GM19238 (cell line): ENCODE data around the gene CARM1.
"Not testable (repeated sequence)": the region's sequence is repeated elsewhere in the genome, so short reads cannot be mapped to it uniquely, and the experiment has no call there.

Source experiments
- DNase-seq: peaks from one replicate; pipeline ENCODE4 v3.0.0; 2011; ENCODE audit warnings: low spot score; ENCODE audit not compliant: insufficient read length

CARM1 gene

DNA sequence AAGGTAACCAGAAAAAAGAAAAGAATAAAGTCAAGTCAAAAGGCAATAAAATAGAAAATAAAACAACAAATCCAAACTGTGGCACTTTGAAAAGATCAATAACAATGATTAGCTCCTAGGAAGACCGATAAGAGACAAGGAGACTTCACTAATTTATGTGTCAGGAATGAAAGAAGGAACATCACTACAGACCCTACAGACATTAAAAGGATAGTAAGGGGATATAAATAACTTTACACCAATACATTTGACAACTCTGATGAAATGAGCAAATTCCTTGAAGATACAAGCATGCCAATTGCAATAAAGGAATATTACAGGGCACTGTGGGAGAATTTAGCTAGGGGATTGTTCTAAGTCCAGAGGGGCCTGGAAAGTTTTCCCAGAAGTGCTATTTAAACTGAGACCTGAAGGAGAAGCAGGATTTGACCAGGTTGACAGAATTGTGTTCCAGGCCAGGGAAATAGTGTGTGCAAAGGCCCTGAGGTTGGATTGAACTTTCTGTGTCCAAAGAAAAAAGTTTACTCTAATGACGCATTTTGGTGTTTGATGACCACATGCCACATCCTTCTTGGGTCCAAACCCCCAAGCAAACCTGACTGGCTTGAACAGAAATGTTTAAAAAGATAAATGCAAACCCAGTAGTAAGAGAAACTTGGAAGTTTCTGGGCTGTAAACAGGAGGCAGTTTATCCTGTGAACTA is 24.7 kb upstream of the CARM1 start:
- no peak for DNase-seq

DNA sequence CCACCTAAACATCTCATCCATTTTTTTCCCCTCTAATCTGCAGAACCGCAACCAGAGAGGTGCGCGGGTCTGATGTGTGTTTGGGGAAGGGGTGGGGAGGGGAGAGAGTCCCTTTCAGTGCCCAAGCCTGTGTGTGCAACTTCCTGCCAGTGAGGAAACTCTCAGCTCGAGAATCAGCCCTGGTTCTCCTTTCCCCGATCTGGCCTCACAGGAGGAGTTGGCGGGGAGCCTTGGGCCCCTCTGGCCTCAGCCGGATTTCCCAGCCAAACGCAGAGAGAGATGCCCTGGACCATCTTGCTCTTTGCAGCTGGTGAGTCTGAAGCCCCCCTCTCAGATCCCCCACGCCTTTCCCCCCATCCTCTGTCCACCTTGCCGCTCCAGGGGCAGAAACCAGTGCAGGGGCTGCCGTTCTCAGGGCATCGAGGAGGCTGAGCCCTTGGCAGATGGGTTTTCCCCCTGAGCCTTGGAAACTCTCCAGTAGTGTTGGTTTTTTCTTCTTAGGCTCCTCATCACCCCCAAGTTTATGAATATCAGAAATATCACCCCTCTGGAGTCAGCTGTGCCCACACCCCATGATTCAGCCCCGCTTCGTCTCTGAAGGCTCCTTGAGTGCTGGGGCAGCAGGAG is 23.0 kb upstream of the CARM1 start, which contains the start of gene C19orf38:
Gene C19orf38, plus strand, starts transcription at position 186 of the 627 bp plus-strand sequence. Its CDS starts 94 bp downstream, at position 280.
- DNase-seq: no peak

DNA sequence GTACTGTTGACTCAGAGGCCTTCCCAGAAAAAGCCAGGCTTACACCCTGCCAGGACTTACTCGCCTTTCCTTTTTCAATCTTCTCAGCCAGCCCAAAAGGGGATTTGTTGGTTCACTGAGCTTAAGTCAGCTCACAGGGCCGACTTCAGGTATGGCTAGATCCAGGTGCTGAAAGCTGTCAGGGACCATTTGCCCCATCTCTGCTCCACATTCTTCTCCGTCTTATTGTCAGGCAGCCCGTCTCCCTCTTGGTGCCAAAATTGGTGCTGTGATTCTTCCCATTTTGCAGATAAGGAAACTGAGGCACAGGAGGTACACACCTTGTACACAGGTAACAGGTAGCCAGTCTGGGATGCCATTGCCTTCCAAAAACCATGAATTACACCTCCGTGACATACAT is 20.7 kb upstream of the CARM1 start:
- no peak for DNase-seq

DNA sequence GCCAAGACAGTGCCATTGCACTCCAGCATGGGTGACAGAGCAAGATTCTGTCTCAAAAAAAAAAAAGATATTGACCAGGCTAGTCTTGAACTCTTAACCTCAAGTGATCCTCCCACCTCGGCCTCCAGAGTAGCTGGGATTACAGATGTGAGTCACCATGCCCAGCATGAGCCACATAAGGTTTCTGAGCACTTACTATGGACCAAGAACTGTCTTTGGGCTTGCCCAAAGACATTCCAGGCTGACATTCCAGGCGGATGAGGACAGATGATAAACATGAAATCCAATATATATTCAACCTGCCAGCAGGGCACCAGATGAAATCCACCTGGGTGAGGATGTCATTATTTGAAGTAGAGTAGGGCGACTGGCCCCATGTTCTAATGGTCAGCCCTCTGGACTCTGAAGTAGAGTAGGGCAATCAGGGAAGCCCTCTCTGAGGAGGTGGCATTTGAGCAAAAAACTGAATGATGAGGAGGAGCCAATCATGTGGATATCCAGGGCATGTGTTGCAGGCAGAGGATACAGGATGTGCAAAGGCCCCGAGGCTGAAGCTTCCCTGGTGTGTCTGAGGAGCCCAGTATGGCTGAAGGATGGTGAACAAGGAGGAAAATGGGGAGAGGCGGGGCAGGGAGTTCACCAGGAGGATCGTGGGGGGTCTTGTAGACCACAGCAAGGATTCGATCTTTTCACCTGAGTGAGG is 19.1 kb upstream of the CARM1 start:
- no peak for DNase-seq

DNA sequence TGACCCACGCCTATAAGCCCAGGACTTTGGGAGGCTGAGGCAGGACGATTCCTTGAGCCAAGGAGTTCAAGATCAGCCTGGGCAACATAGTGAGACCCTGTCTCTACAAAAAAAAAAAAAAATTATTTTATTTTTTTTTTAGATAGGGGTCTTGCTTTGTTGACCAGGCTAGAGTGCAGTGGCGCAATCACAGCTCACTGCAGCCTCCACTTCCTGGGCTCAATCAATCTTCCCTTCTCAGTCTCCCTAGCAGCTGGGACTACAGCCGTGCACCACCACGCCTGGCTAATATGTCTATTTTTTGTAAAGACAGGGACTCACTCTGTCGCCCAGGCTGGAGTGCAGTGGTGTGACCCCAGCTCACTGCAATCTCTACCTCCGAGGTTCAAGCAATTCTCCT is 18.4 kb upstream of the CARM1 start:
- no peak for DNase-seq

DNA sequence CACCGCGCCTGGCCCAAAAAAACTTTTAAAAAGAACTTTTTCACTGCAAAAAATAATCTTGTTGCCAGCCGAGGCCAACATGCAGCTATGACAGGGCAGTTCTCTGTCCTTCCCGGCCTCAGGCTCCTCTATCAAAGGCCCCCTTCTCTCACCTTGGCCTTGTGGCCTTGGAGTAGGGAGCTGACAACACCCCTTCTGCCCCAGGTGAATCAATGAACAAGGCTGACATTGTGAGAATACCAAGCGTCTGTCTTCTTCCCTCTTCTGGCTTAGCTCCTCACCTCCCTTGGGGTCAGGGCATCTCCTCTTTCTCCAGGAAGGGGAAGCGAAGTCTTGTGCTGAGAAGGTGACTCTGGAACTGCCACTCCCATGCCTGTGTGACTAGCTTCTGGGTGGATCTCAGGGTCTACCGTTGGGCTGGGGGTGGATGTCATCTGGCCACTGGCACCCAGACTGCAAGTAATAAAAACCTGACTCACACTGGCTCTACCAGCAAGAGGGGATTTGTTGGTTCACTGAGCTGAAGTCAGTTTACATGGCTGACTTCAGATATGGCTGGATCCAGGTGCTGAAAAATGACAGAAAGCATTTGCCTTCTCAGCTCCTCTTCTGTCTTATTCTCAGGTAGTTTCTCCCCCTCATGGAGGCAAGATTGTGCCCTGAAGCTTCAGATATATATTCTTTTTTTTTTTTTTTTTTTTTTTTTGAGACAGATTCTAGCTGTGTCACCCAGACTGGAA is 16.8 kb upstream of the CARM1 start:
- no peak for DNase-seq

DNA sequence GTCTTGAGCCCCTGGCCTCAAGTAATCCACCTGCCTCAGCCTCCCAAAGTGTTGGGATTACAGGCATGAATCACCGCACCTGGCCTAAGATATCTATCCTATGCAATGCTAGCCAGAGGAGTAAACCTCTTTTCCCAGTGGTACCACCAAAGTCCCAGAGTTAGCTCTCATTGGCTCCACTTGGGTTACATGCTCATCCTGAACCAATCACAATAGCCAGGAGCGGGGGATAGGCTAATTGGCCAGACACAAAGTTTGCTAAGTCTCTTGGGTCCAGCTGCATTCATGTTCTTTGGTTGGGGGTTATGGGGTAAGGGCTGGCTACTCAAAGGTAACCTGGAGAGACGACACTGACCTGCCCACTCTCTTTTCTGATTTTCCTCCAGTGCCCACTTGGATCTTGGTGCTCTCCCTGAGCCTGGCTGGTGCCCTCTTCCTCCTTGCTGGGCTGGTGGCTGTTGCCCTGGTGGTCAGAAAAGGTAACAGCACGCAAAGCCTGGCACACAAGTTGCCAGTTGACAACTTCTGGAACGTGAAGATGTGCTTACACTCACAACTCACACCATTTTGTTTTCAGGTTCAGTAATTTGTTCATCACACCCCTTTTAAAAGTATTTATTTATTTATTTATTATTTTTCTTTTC is 15.4 kb upstream of the CARM1 start:
- no peak for DNase-seq

DNA sequence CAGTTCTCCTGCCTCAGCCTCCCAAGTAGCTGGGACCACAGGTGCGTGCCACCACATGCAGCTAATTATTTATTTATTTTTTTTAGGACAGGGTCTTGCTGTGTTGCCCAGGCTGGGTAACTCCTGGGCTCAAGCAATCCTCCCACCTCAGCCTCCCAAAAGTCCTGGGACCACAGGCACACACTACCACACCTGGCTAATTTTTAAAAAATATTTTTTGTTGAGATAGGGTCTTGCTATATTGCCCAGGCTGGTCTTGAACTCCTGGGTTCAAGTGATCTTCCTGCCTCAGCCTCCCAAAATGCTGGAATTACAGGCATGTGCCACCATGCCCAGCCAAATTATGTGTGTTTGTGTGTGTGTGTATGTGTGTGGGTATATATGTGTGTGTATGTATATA is 14.5 kb upstream of the CARM1 start:
- not testable (repeated sequence) for DNase-seq

DNA sequence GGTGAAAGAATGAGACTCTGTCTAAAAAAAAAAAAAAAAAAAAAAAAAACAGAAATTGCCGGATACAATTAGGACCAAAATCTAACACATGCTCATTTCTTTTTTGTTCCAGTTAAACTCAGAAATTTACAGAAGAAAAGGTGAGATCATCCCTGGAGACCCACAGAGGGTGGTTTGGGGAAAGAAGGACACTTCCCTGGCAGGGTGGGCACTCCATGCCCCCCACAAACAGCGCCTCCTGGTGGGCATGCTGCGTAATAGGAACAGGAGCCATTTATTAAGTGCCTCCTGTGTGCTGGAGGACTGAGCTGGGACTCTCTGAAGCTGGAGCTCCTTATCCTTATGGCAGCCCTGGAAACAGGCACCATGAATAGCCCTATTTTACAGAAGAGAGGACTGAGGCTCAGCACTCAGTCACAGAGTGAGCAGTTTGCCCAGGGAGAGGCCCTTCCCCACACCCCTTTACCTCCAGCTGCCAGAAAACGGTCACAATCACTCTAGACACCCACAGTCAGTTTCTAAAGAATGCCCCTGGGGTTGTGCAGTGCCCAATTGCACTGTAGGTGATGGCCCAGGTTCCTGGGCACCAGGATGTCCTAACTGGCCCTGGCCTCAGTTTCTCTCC is 13.0 kb upstream of the CARM1 start:
- DNase-seq: no peak

DNA sequence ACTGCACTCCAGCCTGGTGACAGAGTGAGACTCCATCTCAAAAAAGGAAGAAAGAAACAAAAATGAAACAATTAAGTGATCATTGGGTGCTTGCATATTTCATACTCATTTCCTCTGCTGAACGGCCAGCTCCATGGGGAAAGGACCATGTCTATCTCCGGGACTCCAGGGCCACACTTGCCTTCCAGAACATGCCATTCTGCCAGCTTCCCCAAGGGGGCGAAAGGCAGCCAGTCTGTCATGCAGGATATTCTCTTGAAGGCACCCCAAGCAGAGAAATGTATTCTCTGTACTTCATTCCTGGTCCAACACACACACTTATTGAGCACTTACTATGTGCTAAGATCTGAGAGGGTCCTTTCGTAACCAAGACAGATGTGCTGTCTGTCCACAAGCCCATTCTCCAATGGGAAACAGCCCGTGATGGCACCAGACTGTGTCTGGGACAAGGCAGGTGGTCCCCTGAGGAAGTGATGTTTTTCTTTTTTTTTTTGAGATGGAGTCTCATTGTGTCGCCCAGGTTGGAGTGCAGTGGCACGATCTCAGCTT is 10.2 kb upstream of the CARM1 start:
- no peak for DNase-seq

DNA sequence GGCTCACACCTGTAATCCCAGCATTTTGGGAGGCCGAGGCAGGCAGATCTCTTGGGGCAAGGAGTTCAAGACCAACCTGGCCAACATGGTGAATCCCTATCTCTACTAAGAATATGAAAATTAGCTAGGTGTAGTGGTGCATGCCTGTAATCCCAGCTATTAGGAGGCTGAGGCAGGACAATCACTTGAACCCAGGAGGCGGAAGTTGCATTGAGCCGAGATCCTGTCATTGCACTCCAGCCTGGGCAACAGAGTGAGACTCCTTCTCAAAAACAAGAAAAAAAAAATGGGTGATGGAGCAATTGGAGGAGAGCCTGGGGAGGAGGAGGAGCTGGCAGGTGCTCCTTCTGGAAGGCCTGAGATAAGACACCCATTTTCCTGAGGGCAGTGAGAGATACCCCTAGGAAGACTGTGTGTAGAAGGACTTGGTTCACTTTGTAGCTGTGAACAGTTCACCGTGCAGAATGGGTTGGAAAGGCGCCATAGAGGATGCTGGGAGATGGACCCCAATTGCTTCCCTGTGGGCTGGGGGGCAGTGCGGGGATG is 8.7 kb upstream of the CARM1 start:
- DNase-seq: no peak

DNA sequence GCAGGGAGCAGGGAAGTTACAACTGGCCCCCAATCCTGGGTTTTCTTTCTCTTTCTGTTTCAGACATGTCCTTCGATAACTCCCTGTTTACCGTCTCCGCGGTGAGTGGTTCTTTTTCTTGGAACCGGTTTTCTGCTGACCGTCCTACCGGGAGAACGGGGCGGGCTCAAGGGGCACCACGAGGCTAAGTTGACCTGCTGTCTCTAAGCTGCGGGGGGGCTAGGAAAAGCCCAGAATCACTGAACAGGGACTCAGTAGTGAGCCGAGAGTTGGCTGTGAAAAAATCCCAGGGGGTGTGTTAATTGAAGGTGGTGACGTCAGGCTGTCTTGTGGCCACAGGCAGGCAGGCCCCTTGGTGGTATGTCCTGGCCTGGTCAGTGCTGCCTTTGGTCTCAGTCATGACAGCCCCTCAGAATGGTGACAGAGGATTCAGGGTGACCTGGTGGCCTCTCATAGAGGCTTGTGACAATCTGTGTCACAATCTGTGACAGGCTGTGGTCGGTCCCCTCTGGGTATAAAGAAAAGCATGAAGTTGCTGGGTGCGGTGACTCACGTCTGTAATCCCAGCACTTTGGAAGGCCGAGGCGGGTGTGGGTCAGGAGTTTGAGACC is 8.1 kb upstream of the CARM1 start:
- DNase-seq: no peak

DNA sequence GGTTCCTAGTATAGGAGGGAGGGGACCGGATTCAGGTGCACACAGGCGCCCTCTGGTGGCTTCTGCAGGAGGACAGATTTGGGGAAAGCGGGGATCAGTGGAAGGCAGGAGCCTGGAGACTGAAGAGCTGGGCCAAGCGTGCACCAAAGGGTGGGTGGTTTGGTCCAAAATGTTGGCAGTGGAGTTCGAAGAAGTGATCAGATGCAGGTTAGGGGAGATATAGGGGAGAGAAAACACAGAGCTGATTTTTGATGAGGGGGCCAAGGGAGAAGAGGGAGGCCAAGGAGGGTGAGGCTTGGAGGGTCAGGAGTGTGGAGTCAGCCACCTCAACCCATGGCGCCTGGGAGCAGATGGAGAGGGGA is 6.8 kb upstream of the CARM1 start:
- DNase-seq: peak; percentile 82

DNA sequence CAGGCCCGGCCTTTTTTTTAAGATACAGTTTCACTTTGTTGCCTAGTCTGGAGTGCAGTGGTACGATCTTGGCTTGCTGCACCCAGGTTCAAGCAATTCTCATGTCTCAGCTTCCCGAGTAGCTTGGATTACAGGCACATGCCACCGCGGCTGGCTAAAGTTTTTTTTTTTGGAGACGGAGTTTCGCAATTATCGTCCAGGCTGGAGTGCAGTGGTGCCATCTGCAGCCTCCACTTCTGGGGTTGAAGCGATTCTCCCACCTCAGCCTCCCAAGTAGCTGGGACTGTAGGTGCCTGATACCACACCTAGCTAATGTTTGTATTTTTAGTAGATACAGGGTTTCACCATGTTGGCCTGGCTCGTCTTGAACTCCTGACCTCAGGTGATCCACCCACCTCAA is 4.9 kb upstream of the CARM1 start:
- DNase-seq: no peak

DNA sequence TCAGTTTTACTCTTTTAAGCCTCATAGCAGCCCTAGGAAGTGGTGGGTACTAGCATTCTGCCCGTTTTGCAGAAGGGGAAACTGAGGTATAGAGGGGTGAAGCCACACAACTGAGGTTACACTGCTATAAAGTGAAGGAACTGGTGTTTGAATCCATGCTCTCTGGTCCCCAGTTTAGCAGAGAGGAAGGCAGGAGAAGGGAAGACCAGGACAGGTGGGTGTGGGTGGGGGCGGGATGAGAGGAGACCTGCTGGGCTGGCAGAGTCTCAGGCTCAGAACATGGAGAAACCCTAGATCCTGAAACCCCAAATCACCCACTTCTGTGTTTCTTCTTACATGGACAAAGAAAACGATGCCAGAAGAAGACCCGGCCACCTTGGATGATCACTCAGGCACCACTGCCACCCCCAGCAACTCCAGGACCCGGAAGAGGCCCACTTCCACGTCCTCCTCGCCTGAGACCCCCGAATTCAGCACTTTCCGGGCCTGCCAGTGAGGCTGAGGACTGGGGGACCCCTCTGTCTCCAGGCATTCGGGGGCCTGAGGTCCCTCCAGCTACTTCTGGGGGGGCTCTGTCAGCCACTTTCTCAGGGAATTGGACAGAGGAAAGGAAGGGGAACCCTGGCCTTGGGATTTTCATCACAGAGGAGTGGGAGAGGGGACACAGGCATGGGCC is 2.3 kb upstream of the CARM1 start:
- no peak for DNase-seq

DNA sequence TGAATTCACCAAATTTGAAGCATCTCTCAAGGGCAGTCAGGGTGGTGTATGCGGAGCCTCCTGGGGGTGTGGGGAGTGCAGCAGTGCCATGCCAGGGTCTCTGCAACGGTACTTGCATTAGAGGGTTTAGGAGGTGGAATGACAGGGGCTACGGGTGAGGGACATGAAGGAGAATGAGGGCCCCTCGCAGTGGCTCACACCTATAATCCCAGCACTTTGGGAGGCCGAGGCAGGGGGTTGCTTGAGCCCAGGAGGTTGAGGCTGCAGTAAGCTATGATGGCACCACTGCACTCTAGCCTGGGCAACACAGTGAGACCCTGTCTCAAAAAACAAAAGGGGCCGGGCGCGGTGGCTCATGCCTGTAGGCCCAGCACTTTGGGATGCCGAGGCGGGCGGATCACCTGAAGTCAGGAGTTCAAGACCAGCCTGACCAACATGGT is 1.5 kb upstream of the CARM1 start:
- not testable (repeated sequence) for DNase-seq

DNA sequence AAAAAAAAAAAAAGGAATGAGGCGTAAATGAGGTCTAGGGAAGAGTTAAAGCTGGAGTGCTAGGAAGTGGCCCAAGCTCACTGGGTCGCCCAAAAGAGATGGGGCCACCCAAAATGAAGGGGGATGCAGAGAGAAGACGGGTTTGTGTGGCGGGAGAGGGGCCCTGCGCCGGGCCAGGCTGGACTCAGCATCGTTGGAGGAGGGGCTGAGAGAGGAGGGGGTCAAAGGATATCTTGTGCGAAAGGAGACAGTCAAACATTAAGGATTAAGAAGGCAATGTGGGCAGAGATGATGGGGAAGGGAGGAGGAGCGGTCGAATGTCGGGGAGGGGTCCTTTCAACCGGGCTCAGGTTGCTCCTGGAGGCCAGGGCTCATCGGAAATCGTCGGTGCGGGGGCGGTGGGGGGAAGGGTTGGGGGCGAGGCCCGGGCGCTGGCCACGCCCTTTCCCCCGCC is 825 bp upstream of the CARM1 start:
- no peak for DNase-seq

DNA sequence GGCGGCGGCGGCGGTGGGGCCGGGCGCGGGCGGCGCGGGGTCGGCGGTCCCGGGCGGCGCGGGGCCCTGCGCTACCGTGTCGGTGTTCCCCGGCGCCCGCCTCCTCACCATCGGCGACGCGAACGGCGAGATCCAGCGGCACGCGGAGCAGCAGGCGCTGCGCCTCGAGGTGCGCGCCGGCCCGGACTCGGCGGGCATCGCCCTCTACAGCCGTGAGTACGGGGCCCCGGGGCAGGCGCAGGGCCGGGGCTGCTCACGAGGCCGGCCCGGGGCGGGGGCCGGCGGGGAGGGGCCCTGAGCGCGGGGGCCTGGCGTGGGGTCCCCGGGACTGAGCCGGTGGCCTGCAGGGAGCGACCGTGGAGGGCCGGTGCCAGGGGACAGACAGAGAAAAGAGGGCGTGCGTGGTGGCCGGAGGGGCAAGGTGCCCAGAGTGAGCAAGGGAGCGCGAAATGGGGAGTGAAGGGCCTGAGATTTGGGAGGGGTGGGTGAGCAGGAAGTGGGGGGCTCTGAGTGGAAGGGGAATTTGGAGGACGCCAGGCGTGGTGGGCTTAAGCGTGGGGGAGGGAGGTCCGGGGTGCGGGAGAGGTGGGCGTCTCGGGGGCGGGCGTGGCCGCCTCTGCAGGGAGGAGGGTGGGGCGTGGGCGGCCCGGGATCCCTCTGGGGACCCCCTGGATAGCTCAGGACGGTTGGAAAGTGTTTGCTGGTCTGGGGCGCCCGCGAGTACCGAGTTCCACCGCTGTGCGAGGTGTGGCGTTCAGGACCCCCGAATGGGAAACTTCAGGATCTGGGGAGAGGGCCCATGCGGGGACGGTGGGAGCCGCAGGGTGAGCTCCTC is 575 bp downstream of the CARM1 start:
- no peak for DNase-seq
